GM21447 (cell line): Measurements from ENCODE around the gene RHBDF1.

Experiments
- ATAC-seq: cut with Tn5 transposase; IDR thresholded peaks from one replicate; pipeline ENCODE4 v1.9.1; 2021; ENCODE audit not compliant: unreplicated experiment

Gene RHBDF1

DNA sequence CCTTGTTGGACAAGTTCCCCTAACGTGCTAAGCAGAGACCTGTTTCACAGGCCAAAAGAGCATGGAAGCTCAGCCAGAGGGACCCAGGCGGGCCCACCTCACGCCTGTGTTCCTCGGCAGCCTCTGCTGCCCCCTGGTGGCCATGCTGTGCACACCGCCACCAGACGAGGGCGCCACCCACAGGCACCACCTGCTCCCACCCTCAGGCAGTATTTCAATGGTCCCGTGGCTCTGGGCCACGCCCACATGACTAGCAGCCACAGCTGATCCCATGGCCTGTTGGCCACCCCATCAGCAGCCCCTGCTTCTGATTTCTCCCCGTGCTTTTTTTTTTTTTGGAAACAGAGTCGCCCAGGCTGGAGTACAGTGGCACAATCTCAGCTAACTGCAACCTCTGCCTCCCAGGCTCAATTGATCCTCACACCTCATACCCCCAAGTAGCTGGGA, 24.5 kb upstream of the RHBDF1 start:
- peak; percentile 84 for ATAC-seq

DNA sequence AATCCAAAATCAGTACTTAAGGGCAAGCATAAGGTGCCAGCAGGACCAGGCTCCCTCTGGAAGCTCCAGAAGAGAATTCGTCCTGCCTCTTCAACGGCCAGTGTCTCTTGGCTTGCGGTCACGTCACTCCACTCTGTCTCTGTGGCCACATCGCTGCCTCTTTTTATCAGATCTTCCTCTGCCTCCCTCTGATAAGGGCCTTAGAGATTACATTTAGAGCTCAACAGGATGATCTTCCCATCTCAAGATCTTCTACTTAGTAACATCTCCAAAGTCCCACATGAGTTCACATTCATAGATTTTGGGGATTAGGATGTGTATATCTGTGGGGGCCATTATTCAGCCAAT, 22.5 kb upstream of the RHBDF1 start:
- no peak for ATAC-seq

DNA sequence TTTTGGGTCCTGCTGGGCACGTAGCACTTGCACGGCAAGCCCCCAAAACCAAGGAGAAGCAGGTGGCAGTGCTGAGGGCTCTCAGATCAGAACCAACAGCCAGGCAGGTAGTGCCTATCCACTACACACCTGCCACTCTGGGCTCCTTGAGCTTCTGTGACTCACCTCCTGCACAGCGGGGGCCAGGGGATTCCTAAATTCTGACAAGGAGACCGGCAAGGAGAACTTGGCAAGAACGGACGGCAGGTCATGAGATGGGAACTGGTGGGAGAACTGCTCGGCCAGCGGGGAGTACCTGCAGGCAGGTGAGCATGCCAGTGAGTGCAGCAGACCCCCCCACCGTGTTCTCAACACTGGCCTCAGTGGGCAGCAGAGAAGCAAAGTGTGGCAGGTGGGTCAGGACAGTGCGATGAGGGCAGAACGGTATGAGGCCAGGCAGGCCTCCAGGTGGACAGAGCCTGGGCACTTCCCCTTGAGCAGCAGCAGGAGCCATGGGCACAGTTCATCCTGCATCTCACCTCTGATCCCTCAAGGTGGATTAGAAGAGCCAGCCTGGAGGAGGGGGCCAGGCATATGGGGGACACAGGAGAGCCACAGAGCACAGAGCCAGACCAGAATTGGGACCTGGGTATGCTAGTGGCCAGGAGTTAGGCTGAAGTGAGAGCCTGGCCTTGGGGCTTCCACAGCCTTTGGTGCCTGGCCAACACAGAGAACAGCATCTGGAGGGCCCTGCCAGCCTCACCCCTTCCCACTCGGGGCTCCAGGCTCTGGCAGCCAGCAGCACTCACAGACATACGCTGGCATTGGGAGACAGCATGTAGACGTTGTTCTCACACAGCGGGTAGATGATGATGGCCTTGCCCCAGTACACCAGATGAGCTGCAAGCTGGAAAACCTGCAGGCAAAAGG, 20.3 kb upstream of the RHBDF1 start:
- no peak for ATAC-seq

GRCh38 chr16:91484-91883, 19.1 kb upstream of the RHBDF1 start:
- no peak for ATAC-seq

- ATAC-seq, result no peak
These were observed 17.2 kb upstream of the RHBDF1 start for GRCh38 chr16:89391-90302.

- ATAC-seq, result no peak
These were observed 16.2 kb upstream of the RHBDF1 start for GRCh38 chr16:88613-89012.

GRCh38 chr16:86483-86952, 14.1 kb upstream of the RHBDF1 start:
- ATAC-seq, result no peak

DNA sequence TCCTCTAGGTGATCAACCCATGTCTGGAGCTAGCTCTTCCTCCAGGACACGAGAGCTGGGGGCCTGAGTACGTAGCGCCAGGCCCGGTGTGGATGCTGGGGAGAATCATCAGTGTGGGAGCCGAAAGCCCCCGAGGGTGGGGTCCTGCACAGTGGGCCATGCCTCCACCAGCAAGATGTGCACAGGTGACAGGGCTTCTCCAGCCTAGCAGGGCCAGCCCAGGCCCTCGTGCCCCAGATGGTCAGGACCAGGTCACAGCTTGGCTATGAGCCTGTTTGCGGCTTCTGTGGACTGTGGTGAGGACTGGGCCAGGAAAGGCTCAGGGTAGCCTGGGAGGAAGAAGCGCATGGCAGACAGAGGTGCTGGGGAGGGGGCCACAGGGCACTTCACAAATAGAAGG, 13.4 kb upstream of the RHBDF1 start:
- ATAC-seq, result no peak

- ATAC-seq, result no peak
These were observed 13.0 kb upstream of the RHBDF1 start for GRCh38 chr16:85407-85782.

DNA sequence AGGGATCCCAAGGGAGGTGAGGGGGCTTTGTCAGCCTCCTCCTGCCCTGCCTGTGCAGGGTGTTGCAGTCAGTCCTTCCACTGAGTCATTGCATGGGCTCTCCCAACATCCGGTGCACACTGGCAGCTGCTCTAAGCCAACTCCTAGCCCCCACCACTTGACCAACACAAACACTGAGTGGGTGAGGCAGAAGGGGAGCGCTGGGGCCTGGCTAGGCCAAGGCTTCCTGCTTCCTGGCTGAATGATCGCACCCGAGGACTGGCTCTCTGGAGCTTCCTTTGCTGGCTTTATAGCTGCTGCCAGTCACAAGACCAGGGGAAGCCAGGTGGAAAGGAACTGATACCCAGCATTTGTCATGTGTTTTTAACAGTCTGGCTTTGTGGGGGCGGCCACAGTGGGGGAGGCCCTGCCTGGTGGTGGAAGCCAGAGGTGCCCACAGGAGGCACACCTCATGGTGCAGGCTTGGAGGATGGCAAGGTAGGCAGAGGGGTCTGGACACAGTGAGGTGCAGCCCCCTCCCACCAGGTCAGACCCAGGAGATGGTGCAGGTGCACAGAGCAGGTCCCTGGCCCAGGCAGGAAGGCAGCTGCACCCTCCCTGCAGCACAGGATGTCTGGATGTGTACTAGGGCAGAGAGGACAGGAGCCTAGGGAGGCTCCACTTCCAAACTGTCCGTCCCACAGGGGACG, 12.4 kb upstream of the RHBDF1 start:
- ATAC-seq, result peak; percentile 83

DNA sequence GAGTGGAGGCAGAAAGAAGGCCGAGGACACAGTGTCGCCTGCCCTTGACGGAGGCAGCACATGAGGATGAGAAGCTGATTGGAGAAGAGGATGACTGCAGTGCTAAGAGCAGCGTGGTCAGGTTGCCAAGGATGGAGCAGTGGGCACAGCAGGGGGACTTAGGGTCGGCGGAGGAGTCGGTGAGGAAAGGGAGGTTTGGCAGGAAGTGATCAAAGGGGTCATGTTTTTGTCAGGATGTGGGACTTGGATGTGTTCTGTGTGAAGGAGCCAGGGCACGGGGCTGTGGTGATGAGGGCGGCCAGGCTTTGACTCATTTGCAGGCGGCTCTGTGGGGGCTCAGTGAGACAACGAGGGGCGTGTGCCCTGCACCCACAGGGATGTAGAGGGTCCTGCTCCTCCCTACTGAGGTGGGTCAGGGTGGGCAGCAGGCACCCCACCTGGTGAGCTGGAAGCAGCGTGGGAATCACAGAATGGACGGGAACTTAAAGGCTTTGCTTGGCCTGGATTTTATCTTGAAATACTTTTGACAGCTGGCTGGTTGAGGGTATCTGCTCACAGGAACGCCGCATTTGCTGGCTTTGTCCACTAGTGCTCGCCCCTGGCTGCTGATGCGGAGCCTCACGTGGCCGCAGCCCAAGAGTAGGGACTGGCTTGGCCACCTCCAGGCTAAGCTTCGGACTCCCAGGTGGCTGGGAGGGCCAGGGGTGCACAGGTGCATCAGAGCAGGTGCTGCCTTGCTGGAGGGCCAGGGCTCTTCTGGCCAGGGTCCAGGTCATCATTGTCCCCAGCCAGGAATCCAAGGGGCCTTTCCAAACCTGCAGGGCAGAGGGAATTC, 11.6 kb upstream of the RHBDF1 start:
- ATAC-seq, result no peak

DNA sequence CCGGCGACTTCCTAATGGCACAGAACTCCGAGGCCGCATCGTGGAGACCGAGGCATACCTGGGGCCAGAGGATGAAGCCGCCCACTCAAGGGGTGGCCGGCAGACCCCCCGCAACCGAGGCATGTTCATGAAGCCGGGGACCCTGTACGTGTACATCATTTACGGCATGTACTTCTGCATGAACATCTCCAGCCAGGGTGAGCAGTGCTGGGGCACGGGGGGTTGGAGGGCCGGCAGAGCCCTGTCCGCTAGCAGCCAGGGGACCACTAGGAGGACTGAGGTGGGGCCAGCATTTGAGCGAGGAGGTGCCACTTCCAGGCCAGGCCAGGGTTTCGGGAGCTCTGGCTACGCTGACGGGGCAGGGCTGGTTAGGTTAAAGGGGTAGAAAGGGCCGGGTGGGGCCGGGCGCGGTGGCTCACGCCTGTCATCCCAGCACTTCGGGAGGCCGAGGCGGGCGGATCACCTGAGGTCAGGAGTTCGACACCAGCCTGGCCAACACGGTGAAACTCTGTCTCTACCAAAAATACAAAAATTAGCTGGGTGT, 10.7 kb upstream of the RHBDF1 start:
- no peak for ATAC-seq

DNA sequence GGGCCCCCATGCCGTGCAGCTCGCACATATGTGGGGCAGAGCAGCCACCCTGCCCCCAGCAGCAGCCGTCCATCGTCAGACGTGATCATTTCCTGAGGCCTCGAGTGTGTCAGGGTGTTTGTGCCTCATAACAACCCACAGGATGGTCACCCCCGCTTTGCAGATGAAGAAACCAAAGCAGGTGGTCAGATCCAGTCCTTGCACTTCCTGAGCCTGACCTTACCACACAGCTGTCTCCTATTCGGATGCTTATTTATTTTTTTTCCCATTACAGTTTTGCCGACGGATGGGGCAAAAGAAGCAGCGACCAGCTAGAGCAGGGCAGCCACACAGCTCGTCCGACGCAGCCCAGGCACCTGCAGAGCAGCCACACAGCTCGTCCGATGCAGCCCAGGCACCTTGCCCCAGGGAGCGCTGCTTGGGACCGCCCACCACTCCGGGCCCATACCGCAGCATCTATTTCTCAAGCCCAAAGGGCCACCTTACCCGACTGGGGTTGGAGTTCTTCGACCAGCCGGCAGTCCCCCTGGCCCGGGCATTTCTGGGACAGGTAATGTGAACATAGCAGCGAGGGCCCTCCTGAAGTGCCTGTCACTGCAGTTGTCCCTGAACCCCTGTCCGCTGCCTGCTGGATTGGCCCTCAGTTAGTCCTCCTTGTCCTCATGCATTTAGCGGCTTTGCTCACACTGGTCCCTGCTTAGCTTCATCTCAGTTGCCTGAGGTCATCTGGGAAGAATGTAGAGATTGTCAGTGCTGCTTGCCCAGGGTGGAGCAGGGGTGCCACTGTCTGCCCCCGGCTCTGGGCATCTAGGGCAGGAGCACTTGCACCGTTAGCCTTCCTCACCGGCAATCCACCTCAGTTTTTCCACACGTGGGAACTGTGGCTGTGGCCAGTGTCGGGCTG, 7.0 kb upstream of the RHBDF1 start:
- ATAC-seq, result no peak

DNA sequence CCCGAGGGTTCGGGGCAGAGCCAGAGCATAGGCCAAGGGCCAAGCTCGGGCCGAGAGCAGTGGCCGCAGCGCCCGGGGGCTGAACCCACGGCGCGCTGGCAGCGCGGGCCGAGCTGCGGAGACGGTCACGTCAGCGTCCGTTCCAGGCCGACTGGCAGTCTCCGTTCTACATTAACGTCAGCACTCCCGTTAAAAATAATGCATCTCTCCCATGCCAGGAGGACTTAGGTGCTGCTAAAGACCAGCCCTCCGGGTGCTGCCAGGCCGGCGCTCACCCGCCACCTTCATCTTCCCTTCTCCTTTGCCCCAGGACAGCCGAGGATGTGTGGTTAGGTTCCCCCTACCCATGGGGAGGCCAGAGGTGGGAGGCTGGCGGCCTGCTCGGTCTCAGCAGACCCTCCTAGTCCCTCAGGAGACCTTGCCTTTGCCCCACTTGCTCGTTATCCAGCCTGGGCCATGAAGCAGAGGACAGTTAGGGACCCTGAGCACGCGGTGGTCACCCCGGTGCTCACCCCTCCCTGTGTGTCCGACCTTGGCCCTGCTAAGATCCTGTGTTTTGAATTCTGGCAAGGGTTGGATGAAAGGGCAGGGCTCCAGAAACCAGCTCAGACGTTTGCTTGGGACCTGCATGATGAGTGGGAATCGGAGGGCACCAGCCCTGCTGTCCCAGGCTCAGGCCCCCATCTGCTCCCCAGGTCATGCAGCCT, 6.2 kb upstream of the RHBDF1 start:
- no peak for ATAC-seq

DNA sequence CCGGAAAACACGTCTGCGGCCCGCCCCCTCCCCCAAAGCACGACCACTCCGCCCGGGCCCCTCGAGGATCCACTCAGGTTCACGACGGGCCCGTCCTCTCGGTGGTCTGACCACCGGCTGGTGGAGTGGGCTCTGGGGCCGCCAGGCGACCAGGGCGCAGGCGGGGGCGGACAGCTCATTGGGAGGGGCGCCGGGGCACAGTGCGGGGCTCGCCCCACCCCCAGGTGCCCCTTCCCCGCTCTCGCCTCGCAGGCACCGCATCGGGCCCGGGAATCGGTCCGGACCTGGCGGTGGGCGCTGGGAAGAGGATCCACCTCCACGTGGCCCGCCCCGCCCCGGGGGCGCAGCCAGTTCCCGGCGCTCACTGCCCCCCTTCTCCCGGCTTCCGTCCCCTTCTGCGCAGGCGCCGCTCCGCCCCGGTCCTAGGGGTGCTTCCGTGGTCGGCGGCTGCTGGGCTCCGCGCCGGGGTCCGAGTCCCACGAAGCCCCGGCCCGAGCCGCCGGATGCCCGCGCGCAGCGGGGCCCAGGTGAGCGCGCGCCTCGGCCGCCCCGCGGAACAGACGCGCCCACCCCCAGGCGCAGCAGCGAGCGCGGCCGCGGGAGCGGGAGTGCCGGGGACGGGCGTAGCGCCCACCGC, 5.5 kb upstream of the RHBDF1 start, which contains the start of gene MPG:
Gene MPG, plus strand, starts transcription at position 419 of the 637 bp plus-strand sequence. Its CDS starts 85 bp downstream, at position 504.
- peak; percentile 64 for ATAC-seq

DNA sequence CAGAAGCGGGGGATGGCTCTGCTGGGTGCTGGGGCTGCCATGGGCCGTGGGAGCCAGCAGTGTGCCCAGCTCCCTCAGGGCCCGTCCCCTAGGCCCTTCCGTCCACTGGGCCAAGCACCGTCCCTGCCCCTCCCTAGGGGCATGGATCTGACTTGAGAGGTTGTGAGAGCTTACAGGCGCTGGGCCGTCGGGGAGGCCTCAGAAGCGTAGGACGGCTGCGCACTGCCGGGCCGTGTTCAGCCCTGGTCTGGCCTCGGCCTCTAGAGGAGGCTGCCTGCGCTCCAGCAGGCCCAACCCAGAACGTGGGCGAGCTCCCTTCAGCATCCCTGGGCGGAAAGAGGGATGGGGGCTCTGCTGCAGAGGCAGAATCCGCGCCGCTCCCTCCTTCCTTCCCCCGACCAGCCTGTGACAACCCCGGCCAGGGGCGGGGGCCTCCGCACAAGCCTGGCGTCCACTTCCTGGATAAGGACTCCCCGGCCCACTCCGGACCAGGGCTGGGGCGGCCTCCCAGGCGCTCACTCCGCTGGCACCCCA, 4.9 kb upstream of the RHBDF1 start:
- peak; percentile 27 for ATAC-seq

- ATAC-seq, result no peak
These were observed 4.3 kb upstream of the RHBDF1 start for GRCh38 chr16:76535-77272.
